HT-29 (cell line): ENCODE data around the gene LPCAT3. TPM values are rescaled to one million over a fixed set of nuclear protein-coding genes. Genes with fewer than 3 reads are reported as not detected.
"Not testable (repeated sequence)": the region's sequence is repeated elsewhere in the genome, so short reads cannot be mapped to it uniquely, and the experiment has no call there.

Experiments
- DNase-seq: peaks from one replicate; pipeline ENCODE4 v3.0.0-alpha.2; 2015; ENCODE audit warnings: low spot score
- total RNA-seq: library from RNA; depleted of rRNA; stranded (reverse); fragments of >200 nt; shearing (Covaris generic); gene quantifications from 2 replicates; pipeline ENCODE4 v1.2.3, GENCODE V29; 2014

Gene LPCAT3
- total RNA-seq, 1 experiment from 2014 or later: 37.3 TPM

DNA sequence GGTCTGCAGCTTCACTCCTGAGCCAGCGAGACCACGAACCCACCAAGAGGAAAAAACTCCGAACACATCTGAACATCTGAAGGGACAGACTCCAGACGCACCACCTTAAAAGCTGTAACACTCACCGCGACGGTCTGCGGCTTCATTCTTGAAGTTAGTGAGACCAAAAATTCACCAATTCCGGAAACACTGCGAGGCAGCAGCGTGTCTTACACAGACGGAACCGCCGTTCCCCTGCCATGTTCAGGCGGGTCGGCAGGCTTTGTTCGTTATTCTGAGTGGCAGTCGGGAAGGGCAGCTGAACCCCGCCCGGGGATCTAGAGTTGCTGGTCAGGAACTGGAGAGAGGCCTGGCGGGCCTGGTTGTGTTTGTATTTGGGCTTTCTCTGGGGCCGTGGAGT is 20.3 kb upstream of the LPCAT3 start:
- DNase-seq: no peak

DNA sequence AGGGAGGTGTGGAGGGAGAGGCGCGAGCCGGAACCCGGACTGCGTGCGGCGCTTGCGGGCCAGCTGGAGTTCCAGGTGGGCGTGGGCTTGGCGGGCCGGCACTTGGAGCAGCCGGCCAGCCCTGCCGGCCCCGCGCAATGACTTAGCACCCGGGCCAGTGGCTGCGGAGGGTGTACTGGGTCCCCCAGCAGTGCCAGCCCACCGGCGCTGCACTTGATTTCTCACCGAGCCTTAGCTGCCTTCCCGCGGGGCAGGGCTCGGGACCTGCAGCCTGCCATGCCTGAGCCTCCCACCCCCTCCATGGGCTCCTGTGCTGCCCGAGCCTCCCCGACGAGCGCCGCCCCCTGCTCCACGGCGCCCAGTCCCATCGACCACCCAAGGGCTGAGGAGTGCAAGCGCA is 19.1 kb upstream of the LPCAT3 start:
- not testable (repeated sequence) for DNase-seq

DNA sequence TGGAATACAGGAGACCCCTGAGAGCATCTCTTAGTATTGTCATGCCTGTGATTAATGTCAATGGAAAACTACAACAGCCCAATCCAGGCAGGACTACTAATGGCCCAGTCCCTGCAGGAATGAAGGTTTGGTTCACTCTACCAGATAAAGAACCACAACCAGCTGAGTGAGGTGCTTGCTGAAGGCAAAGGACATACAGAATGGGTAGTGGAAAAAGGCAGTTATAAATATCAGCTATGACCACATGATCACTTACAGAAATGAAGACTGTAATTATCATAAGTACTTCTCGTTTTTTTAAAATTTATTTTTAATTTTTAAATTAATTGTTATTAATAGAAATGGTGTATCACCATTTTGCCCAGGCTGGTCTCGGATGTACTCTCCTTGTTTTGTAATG is 17.2 kb upstream of the LPCAT3 start:
- no peak for DNase-seq

DNA sequence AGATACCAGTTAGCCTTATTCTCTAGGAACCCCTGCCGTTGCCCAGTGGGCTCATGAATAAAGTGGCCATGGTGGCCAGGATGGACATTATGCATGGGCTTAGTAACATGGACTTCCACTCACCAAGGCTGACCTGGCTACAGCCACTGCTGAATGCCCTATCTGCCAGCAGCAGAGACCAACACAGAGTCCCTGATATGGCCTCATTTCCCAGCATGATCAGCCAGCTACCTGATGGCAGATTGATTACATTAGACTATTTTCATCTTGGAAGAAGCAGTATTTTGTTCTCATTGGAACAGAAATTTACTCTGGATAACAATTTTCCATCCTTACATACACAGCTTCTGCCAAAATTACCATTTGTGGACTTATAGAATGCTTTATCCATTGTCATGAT is 16.2 kb upstream of the LPCAT3 start:
- DNase-seq: no peak

DNA sequence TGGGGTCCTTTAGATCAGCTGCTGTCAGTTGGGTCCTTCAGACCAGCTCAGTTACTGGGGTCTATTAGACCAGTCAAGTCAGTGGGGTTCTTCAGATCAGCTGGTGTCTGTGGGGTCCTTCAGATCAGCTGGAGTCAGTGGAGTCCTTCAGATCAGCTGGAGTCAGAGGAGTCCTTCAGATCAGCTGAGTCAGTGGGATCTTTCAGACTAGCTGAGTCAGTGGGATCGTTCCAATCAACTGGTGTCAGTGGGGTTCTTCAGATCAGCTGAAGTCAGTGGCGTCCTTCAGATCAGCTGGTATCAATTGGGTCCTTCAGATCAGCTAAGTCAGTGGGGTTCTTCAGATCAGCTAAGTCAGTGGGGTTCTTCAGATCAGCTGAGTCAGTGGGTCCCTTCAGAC is 14.7 kb upstream of the LPCAT3 start:
- DNase-seq: no peak

DNA sequence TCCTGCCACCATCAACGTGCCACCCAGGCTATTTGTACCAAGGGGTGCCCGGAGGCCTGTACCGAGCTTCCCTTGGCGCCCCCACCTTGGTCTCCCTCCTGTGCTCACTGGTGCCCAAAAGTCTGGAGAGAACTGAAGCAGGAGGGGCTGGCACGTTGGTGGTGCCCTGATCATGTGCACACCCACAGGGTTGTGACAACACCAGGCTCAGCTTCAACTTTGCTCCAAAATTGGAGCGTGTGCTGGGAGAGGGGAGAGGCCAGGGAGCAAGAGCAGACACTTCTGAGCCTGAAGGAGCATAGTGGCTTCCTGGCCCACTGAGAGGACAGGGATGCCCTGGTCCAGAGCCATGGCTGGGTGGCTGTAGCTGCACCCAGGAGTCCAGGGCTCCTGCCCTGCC is 13.0 kb upstream of the LPCAT3 start:
- DNase-seq: no peak

DNA sequence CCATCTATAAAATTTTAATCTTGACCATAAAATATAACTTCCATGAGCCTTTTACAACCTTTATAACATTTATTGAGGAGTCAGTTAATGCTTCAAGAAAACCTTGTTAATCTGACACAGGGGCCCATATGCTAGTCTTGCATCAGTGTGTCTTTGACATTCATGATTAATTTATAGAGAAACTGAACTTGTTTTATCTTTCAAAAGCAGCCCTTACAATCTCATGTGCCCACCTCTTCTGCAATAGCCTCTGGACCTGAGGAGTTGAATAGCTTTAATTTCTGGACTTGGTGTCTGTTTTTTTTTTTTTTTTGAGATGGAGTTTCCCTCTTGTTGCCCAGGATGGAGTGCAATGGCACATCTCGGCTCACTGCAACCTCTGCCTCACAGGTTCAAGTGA is 8.6 kb upstream of the LPCAT3 start:
- no peak for DNase-seq

DNA sequence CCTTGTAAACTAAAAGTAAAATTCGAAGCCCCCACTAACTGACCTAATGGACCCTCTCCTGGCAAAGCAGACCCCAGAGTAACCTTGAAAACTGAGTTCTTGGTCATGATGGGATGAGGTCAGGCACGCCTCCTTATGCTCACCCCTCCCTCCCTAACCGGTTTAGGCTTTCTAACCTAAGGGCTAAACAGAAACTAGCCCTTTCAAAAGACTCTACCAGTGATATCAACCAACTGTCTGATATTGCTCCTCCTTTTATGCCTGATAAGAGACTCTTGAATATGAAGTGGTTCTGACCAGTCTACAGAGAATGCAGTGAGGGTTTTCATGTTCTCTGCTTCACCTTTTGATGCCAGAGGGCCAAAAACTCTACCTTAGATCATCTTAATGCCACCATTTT is 4.8 kb upstream of the LPCAT3 start:
- DNase-seq: no peak

DNA sequence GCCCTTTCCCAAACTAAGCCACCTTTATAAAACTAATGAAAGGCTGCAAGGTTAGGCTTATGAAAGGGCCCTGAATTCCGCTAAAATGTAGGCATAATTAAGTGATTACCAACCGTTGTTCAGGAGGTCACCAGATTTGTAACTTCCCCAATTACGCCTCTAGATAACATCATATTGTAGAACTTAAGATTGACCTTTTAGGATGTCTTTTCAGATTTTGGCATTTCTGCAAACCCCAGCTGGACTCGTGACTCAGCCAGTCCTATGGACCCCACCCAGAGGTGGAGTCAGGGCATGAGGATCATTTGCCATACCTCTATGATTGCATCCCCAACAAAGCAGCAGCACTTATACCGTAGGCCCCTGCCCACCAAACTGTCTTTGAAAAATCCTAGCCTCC is 3.7 kb upstream of the LPCAT3 start:
- no peak for DNase-seq

DNA sequence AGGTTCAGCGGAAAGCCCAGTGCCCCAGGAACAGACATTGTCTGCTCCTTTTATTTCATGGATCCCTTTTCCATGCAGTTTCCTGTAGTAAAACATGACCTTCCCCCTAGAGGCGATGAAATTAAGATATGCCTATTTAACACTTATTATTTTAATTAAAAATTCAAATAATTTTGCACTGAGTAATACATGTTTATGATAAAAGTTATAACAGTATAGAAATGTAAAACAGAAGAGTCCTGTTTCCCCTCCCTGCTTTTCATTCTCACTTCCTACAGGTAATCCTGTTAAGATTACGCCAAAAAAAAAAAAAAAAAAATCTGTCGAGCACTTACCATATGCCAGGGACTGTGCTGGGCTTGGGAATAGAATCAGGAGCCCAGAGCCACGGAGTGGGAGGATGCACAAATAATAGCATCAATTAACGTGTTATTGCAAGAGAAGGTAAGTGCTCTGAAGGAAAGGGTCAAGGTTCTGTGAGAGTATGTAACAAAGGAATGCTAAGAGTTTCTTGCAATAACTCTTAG is 830 bp upstream of the LPCAT3 start:
- DNase-seq: no peak

DNA sequence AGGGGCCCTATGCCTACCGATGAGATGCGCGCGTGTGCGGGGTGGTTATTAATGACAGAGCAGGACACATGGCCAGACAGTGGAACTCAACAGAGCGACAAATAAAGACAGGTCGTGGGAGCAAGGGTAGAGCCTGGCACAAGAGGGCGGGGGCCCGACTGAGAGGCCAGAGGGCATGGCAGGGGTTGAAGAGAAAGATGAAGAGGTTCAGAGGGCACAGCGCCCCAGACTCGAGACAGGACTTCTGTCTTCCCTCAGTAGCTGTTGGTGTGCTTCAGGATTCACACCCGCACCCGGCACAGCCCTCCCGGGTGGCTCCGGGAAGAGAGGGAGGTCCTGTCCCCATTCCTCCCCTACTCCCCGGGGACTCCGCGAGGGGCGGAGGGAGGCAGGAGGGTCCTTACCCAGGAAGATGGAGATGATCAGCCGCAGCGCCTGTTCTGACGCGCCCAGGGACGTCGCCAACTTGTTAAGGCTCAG is 366 bp downstream of the LPCAT3 start:
- peak; percentile 53 for DNase-seq

DNA sequence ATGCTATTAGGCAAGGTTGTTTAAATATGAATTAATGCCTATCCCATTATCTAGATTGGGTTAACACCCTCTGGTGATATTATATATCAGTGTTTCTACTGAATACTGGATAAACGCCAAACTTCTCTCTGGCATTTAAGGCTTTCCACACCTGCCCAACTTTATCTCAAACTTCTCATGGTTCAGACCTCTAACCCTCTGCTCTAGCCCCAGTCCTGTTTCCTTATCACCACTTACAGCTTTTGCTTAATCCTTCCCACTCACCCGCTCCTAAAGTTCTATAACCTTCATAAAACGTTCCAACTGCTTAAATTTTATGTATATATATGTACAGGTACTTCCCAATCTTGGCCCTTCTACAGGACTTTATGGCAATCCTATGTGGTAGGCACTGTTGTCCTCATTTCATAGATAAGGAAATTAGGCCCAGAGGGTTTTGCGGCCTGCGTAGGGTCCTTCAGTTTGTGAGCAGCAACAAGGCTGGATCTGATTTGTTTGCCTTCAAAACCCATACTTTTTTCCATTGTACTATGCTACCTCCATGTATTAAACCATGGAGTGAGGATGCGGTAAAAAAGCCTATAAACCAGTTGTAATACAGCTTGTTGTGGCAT is 1.2 kb downstream of the LPCAT3 start:
- peak; percentile 5 for DNase-seq

DNA sequence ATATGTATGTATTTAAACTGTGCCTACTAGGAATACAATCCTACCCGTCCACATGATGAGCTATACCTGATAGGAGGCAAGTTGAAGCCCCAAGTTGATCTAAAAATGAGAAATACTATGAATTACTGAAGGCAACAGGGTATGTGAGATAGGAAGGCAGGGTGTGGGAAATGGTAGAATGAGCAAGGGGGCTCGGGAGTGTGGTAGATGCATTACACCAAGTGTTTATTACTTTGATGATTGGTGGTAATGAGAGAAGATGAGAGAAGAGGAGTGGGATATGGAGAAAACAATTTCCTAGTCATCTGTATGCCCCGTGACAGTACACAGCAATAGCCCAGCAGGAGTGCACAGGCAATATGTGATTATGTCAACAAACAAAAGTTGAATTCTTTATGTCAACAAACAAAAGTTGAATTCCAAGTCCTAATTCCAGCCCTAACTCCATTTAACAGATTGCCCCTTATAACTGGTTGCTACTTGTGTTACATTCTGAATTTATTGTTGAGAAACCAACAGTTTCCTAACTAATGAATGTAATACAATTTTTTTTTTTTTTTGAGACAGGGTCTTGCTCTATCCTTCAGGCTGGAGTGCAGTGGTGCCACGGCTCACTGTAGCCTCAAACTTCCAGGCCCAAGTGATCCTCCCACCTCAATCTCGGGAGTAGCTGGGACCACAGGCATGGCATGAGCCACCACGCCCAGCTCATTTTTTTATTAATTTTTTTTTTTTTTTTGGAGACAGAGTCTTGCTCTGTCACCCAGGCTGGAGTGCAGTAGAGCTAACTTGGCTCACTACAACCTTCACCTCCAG is 2.5 kb downstream of the LPCAT3 start:
- DNase-seq: no peak

DNA sequence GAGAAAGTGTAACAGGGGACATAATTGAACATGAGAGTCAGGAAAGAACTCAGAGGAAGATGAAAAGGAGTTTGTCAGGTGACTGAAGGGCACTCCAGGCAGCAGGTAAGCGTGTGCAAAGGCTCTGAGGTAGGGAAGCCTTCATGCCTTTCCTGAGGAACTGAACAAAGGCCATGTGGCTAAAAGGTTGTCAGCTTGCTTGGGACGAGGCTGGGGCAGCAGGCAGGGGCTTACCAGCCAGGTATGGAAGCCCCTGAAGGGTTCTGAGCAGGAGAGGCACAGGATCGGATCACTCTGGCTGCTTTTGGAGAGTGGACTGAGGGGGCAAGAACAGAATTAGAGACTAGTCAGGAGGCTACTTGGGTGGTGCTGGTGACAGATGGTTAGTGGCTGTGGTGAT is 5.2 kb downstream of the LPCAT3 start:
- DNase-seq: no peak

DNA sequence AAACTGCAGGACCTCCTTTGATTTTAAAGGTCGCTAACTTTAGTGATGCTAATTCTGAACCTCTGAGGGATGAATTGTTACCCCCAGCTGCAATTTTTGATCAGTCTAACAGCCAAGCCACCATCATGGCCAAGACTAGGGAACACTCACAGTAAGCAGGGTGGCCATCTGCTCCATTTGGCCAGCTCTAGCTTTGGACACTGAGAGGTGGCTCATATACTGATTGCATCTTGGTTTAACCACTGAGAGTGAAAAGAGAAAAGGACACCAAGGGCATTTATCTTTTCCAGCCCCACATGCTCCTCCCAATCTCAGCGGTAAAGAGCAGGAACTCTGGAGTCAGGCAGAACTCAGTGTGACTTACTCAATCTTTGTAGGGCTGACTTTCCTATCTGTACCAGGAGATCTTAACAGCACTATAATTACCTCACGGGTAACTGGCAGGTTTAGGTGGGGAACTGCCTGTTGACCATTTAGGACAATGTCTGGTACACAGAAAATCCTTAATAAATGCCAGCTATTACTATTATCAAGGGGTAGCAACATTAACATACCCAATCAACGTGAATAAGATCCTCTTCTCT is 6.2 kb downstream of the LPCAT3 start:
- no peak for DNase-seq

DNA sequence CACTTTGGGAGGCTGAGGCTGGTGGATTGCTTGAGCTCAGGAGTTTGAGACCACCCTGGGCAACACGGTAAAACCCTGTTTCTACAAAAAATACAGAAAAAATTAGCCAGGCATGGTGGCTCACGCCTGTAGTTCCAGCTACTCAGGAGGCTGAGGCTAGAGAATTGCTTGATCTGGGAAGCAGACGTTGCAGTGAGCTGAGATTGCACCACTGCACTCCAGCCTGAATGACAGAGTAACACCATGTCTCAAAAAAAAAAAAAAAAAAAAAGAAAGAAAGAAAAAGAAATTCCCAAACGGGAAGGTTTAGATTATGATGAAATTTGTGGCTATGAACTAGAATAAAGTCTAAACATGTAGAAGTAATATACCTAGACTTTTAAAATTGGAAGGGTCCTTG is 6.9 kb downstream of the LPCAT3 start:
- DNase-seq: not testable (repeated sequence)

DNA sequence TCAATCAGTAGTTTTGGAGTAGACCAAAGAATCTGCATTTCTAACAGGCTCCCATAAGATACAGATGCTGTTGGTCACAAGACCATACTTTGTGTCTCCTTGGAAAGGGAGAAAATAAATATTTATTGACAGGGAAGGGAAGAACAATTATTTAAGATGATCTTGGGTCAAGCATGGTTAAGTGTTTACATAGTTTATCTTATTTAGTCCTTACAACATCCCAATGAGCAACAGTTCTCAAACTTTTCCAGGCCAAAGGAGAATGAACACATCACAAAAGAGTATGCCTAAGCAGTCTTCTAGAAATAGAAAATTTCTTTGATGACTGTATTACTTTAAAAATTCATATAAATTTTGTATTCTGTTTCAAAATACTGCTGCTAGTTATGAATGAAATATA is 8.8 kb downstream of the LPCAT3 start:
- no peak for DNase-seq

DNA sequence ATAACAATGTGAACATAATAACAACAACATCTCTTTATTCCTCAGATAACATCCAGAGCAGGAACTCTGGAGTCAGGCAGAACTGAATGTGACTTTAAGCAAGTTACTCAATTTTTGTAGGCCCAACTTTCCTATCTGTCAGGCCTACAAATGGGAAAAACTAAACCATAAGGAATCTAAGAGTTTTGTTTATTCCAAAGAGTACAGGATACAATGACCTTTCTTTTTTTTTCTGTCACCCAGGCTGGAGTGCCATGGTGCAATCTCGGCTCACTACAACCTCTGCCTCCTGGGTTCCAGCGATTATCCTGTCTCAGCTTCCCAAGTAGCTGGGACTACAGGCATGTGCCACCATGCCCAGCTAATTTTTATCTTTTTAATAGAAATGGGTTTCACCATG is 9.4 kb downstream of the LPCAT3 start:
- DNase-seq: no peak

DNA sequence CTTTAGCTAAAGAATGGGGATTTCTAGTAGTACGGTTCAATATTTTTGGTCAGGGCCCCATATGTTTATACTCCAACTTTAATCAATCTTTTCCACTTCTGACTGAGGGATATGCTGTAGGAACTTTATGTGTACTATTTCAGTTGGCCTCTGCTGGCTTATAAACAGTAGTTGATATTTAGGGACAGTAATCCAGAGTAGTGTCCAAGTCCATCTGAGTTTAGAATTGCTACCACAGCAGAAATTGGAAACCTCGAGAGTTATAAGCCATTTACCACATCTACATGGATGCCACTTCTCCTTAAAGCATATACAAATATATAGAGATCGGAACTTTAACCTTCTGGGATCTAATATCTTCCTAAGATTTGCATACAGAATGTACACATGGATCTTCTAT is 11.6 kb downstream of the LPCAT3 start:
- no peak for DNase-seq

DNA sequence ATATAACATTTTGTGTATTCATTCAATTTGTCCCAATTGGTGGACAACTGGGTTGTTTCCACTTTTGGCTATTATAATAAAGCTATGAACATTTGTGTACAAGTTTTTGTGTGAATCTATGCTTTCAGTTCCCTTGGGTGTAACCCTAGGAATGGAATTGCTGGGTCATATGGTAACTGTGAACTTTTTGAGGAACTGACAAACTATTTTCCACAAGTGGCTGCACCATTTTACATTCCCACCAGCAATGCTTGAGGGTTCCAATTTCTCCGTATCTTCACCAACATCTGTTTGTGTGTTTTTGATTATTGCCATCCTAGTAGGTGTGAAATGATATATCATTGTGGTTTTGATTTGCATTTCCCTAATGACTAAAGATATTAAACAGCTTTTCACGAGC is 13.0 kb downstream of the LPCAT3 start:
- DNase-seq: no peak

DNA sequence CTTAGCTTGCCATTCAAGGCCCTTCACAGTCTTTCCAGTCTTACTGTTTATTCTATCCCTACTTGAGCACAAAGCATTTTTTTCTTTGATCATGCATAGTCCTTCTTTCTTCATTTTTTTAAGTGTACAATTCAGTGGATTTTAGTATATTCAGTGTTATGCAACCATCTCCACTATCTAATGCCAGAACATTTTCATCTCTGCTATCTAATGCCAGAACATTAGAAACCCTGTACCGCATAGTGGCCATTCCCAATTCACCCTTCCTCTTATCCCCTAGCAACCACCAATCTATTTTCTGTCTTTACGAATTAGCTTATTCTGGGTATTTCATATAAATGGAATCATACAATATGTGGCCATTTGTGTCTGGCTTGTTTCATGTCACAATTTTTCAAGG is 13.4 kb downstream of the LPCAT3 start:
- DNase-seq: no peak

DNA sequence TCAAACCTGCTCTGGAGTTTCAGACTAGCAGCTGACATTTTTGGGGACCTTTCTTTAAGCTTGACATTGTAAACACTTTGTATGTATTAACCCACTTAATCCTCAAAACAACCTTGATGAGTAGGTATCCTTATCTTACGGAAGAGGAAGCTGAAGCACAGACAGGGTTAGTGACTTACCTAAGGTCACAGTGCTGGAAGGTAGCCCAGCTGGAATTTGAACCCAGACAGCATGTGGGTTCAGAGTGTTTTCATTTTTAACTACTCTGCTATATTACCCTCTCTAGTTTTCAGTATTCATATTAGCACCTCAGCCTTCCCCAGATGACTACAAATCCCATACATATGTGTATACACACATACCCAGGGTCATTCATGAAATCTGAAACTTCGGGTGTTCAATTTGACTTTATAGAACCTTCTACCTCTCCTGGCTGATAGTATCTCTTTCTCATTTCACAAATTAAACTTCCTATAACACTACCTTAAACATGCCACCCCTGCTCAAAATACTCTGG is 13.9 kb downstream of the LPCAT3 start:
- no peak for DNase-seq
